Caco-2 (cell line): ENCODE measurements around the gene MEGF6. TPM values are rescaled to one million over a fixed set of nuclear protein-coding genes. Genes with fewer than 3 reads are reported as not detected.

Experiments used
- BruUV-seq: library from RNA; stranded (reverse); fragments of 400-500 nt; replicated peaks from 2 replicates; lab custom pipeline; 2021; lab: Mats Ljungman, UMichigan
- CTCF ChIA-PET: fragments of 300-600 bp; sonication (Branson Sonifier 250); formaldehyde crosslinking; loops from one replicate; lab custom pipeline; 2022; ENCODE audit warnings: antibody characterized with exemption; lab: Charles Lee
- POLR2A ChIA-PET: fragments of 300-600 bp; sonication (Branson Sonifier 250); formaldehyde crosslinking; loops from one replicate; lab custom pipeline; 2022; ENCODE audit warnings: antibody characterized with exemption; lab: Charles Lee
- DNase-seq, 2 experiments: peaks; one replicate each; pipeline versions ENCODE4 v3.0.0 to v3.0.0-alpha.2; 2020 to 2022
- H3K27me3 ChIP-seq: replicated peaks from 2 replicates; pipeline ENCODE4 v1.6.0; 2011; ENCODE audit warnings: low read length; ENCODE audit not compliant: control insufficient read depth, insufficient read depth
- H3K36me3 ChIP-seq: 2 replicates; pipeline ENCODE4 v1.5.1; 2011; ENCODE audit warnings: low read length; ENCODE audit not compliant: control insufficient read depth, insufficient read depth
- H3K4me1 ChIP-seq: fragments of 250-450 bp; sonication (Bioruptor Pico); 2 replicates; pipeline ENCODE4 v1.5.1; 2020; ENCODE audit warnings: mild to moderate bottlenecking
- H3K4me3 ChIP-seq: 2 replicates; pipeline ENCODE4 v1.5.1; 2011; ENCODE audit warnings: low read depth, mild to moderate bottlenecking, control low read depth, low read length
- H3K9me3 ChIP-seq: fragments of 250-450 bp; sonication (Bioruptor Pico); 2 replicates; pipeline ENCODE4 v1.5.1; 2020; ENCODE audit warnings: mild to moderate bottlenecking, moderate library complexity
- H3K27ac Mint-ChIP-seq: one replicate; pipeline ENCODE4 v1.8.0; 2022; ENCODE audit warnings: mixed read lengths; ENCODE audit not compliant: unreplicated experiment
- H3K27me3 Mint-ChIP-seq: one replicate; pipeline ENCODE4 v1.8.0; 2022; ENCODE audit warnings: mixed read lengths; ENCODE audit not compliant: insufficient read depth, unreplicated experiment
- H3K36me3 Mint-ChIP-seq: one replicate; pipeline ENCODE4 v1.8.0; 2022; ENCODE audit warnings: mild to moderate bottlenecking, mixed read lengths; ENCODE audit not compliant: insufficient read depth, unreplicated experiment
- H3K4me1 Mint-ChIP-seq: one replicate; pipeline ENCODE4 v1.8.0; 2022; ENCODE audit warnings: low read depth, mixed read lengths; ENCODE audit not compliant: unreplicated experiment
- H3K4me3 Mint-ChIP-seq: one replicate; pipeline ENCODE4 v1.8.0; 2022; ENCODE audit warnings: mild to moderate bottlenecking, moderate library complexity, mixed read lengths; ENCODE audit not compliant: unreplicated experiment
- H3K9me3 Mint-ChIP-seq: one replicate; pipeline ENCODE4 v1.8.0; 2022; ENCODE audit warnings: mixed read lengths; ENCODE audit not compliant: unreplicated experiment
- CTCF ChIP-seq, 2 experiments: fragments of 200-600 bp in 1 of 2; IDR thresholded peaks; 1 replicate in 1 of 2; 2 replicates in 1 of 2; pipeline versions ENCODE4 v1.5.1 to v1.8.0; 2011 to 2022; ENCODE audit warnings: antibody characterized with exemption in 1 of 2, control low read depth in 1 of 2, inconsistent platforms in 1 of 2, low read depth in 1 of 2, low read length in 1 of 2, mild to moderate bottlenecking in 1 of 2, moderate library complexity in 1 of 2; ENCODE audit not compliant: insufficient read depth in 1 of 2, severe bottlenecking in 1 of 2, unreplicated experiment in 1 of 2
- intact Hi-C: fragments of 100-400 bp; cut with micrococcal nuclease; formaldehyde crosslinking; loops from one replicate; pipeline ENCODE4 v1.10.0; 2022; ENCODE audit not compliant: unreplicated experiment
- total RNA-seq: library from RNA; stranded (reverse); gene quantifications from 2 replicates; pipeline ENCODE4 v1.2.3, GENCODE V29; 2022

The MEGF6 gene
- total RNA-seq, 1 experiment from 2014 or later, result 13.3 TPM

GRCh38 chr1:3649342-3650247 lies 38.3 kb upstream of the MEGF6 start, which contains the start of gene WRAP73:
WRAP73 (minus strand) TSS chr1:3650103; CDS start chr1:3649999, 104 bp downstream.
- Histone ChIP-seq H3K27me3 (no peaks in the 10 kb centered on the region), H3K36me3 (no peaks in the 10 kb centered on the region), H3K4me3 (peak within 1 kb of the TSS; percentile 64), H3K9me3 (no peaks in the 10 kb centered on the region), H3K4me1 (peaks cover 9% of the 10 kb centered on the region; the same call in 1 of the 2 replicates)
- peak in 1 of 2 experiments; percentile 23 for TF ChIP-seq CTCF (IDR thresholded peaks at IDR 0.05; ENCODE audit: insufficient read depth in 1 of 2, low read depth in 1 of 2, low read length in 1 of 2, severe bottlenecking in 1 of 2, unreplicated experiment in 1 of 2)
- POLR2A ChIA-PET, result no interaction called here
- H3K9me3 Mint-ChIP-seq, result no peaks in the 10 kb centered on the region
- no peaks in the 10 kb centered on the region for H3K4me1 Mint-ChIP-seq
- H3K27ac Mint-ChIP-seq, result no peak within 1 kb of the TSS
- H3K27me3 Mint-ChIP-seq, result no peaks in the 10 kb centered on the region
- CTCF ChIA-PET, result interaction anchor here (1.8 kb wide), 1 partner anchor 196 kb away, joined by 6 read pairs; no protein-coding TSS in a partner anchor
- peaks cover 10% of the 10 kb centered on the region for H3K36me3 Mint-ChIP-seq
- no TSS peak for BruUV-seq
- DNase-seq, result peak; percentile 84 to 86
- intact Hi-C loops, result no loop called here
- peak within 1 kb of the TSS; percentile 72 for H3K4me3 Mint-ChIP-seq

DNA sequence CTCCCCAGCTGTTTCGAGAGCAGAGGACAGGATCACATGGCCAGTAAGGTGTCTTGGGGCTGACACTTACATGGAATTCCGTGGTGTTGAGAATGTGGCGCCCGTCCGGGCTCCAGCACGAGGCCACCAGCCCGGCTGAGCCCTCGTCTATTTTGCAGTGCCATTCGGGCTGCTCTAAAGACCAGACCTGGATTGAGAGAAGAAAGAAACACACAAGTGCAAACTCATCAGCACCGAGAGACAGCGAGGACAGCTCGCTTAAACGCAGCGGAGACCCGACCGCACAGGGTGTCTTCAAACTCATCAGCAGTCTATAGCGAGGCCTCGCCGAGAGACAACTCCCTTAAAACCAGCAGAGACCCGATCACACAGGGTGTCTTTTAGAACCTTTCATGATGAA lies 35.3 kb upstream of the MEGF6 start:
- CTCF ChIA-PET, result no interaction called here
- Mint-ChIP-seq H3K27me3 (no peaks in the 10 kb centered on the region), H3K4me1 (no peaks in the 10 kb centered on the region), H3K9me3 (no peaks in the 10 kb centered on the region), H3K36me3 (peaks cover 18% of the 10 kb centered on the region), H3K4me3 (no peak overlapping the region), H3K27ac (no peak overlapping the region)
- intact Hi-C loops, result no loop called here
- no peak for TF ChIP-seq CTCF (IDR thresholded peaks at IDR 0.05; ENCODE audit: insufficient read depth in 1 of 2, low read depth in 1 of 2, low read length in 1 of 2, severe bottlenecking in 1 of 2, unreplicated experiment in 1 of 2)
- POLR2A ChIA-PET, result no interaction called here
- Histone ChIP-seq H3K4me3 (no peak overlapping the region), H3K9me3 (no peaks in the 10 kb centered on the region), H3K27me3 (no peaks in the 10 kb centered on the region), H3K4me1 (peaks cover 4% of the 10 kb centered on the region; the same call in 1 of the 2 replicates), H3K36me3 (no peaks in the 10 kb centered on the region; the same call in 1 of the 2 replicates)
- DNase-seq, result no peak
- no TSS peak for BruUV-seq

DNA sequence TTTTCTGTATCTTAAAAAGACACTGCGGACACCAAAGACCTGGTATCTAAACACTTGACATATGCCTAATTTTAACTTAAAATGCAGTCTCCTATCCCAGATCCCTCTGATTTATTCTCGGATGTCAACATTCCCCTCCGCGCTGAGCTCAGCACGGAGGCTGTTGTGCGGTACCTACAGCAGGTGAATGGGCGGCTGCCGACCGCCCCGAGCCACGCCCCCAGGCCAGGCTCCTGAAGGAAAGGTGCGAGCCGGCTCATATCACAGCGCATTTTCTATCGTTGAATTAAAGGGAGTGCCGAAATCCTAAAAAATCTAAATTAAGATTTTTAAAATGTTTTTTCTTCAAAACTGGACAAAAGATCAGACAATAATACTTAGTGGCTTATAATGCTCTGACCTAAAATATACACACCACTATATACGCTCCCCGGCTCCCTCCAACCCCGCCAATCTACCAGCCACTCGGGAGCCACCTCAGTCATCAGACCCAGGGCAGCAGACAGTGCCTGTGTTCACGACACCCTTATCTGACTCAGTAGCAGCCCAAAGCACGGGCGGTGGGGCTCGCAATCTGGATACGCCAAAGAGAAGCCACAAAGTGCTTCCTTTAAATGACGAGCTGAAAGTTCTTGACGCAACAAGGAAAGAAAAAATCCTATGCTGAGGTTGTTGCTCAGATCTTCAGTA lies 34.5 kb upstream of the MEGF6 start:
- H3K36me3 ChIP-seq, result no peaks in the 10 kb centered on the region; the same call in 1 of the 2 replicates
- no peaks in the 10 kb centered on the region for H3K9me3 ChIP-seq
- TF ChIP-seq CTCF (IDR thresholded peaks at IDR 0.05; ENCODE audit: insufficient read depth in 1 of 2, low read depth in 1 of 2, low read length in 1 of 2, severe bottlenecking in 1 of 2, unreplicated experiment in 1 of 2), result no peak
- intact Hi-C loops, result no loop called here
- ChIA-PET POLR2A (no interaction called here), CTCF (no interaction called here)
- peaks cover 18% of the 10 kb centered on the region for H3K36me3 Mint-ChIP-seq
- H3K9me3 Mint-ChIP-seq, result no peaks in the 10 kb centered on the region
- H3K27ac Mint-ChIP-seq, result no peak overlapping the region
- H3K27me3 Mint-ChIP-seq, result no peaks in the 10 kb centered on the region
- DNase-seq, result no peak
- H3K27me3 ChIP-seq, result no peaks in the 10 kb centered on the region
- H3K4me3 ChIP-seq, result no peak overlapping the region
- BruUV-seq, result no TSS peak
- no peak overlapping the region for H3K4me3 Mint-ChIP-seq
- H3K4me1 Mint-ChIP-seq, result no peaks in the 10 kb centered on the region
- no peaks in the 10 kb centered on the region for H3K4me1 ChIP-seq
